HepG2 (cell line): ENCODE measurements around the gene PDGFRB. TPM values are rescaled to one million over a fixed set of nuclear protein-coding genes. Genes with fewer than 3 reads are reported as not detected.

Source experiments
- ADNP ChIP-seq: sonication (generic); formaldehyde crosslinking; IDR thresholded peaks from 2 replicates; pipeline ENCODE4 v1.4.0; 2020; ENCODE audit warnings: missing genetic modification reagents
- CBFB ChIP-seq: sonication (generic); formaldehyde crosslinking; IDR thresholded peaks from 2 replicates; pipeline ENCODE4 v1.4.0; 2020; ENCODE audit warnings: missing genetic modification reagents
- CCDC6 ChIP-seq: sonication (generic); formaldehyde crosslinking; IDR thresholded peaks from 2 replicates; pipeline ENCODE4 v1.8.1; 2022; ENCODE audit warnings: mild to moderate bottlenecking, missing genetic modification reagents, moderate library complexity
- HIC2 ChIP-seq: sonication (generic); formaldehyde crosslinking; IDR thresholded peaks from 2 replicates; pipeline ENCODE4 v1.9.0; 2022; ENCODE audit warnings: low read depth, missing genetic modification reagents
- HMG20B ChIP-seq: conservative IDR thresholded peaks from 2 replicates; pipeline ENCODE4 v1.6.1; 2016; ENCODE audit warnings: missing genetic modification reagents, missing compliant biosample characterization
- NR2F1 ChIP-seq, 2 experiments: fragments of 450-650 bp in 1 of 2; formaldehyde crosslinking in 1 of 2; IDR thresholded peaks; 2 replicates each; pipeline versions ENCODE4 v1.5.0 to v1.6.1; 2016 to 2020; ENCODE audit warnings: mild to moderate bottlenecking in 1 of 2, missing compliant biosample characterization in 1 of 2, missing genetic modification reagents in 1 of 2, moderate library complexity in 1 of 2
- NR2F6 ChIP-seq, 2 experiments: IDR thresholded peaks; 2 replicates each; pipeline ENCODE4 v1.6.1; 2016; ENCODE audit warnings: antibody characterized with exemption in 1 of 2, mild to moderate bottlenecking in 1 of 2
- RARA ChIP-seq: IDR thresholded peaks from 2 replicates; pipeline ENCODE4 v1.6.1; 2016; ENCODE audit warnings: missing genetic modification reagents, missing compliant biosample characterization
- TCF7 ChIP-seq: sonication (generic); IDR thresholded peaks from 2 replicates; pipeline ENCODE4 v1.6.1; 2016; ENCODE audit warnings: antibody characterized with exemption, low read depth
- ZNF274 ChIP-seq: sonication (generic); formaldehyde crosslinking; IDR thresholded peaks from 2 replicates; pipeline ENCODE4 v1.5.1; 2020; ENCODE audit warnings: mild to moderate bottlenecking, missing genetic modification reagents
- polyA plus RNA-seq, 8 experiments: library from polyadenylated mRNA; depleted of rRNA in 3 of 8; stranded (reverse) in 7 of 8; unstranded in 1 of 8; fragments of >200 nt; fragmentation: Illumina TruSeq in 4 of 8; extraction: Trizol in 4 of 8; gene quantifications; 2 replicates each; pipeline versions ENCODE4 v1.2.1 to v1.2.3, GENCODE V29; 2011 to 2016; ENCODE audit warnings: low read depth in 4 of 8, missing spikeins in 1 of 8, mixed read lengths in 1 of 8; ENCODE audit not compliant: insufficient read depth in 1 of 8
- total RNA-seq, 5 experiments: library from RNA; depleted of rRNA; stranded (reverse); fragments of >200 nt; fragmentation: Illumina TruSeq; extraction: Trizol; gene quantifications; 2 replicates each; pipeline ENCODE4 v1.2.3, GENCODE V29; 2016; ENCODE audit warnings: low read depth in 1 of 5
- TF ChIP-seq, protein P1 (sequence below): sonication (generic); formaldehyde crosslinking; IDR thresholded peaks from 2 replicates; pipeline ENCODE4 v1.5.1; 2020; ENCODE audit warnings: mild to moderate bottlenecking, missing genetic modification reagents, borderline replicate concordance
- TF ChIP-seq, protein P2 (sequence below): IDR thresholded peaks from 2 replicates; pipeline ENCODE4 v1.6.1; 2016
- TF ChIP-seq, protein P3 (sequence below): sonication (generic); formaldehyde crosslinking; IDR thresholded peaks from 2 replicates; pipeline ENCODE4 v1.5.1; 2020; ENCODE audit warnings: mild to moderate bottlenecking, missing genetic modification reagents, moderate library complexity
- TF ChIP-seq, protein P4 (sequence below): sonication (generic); formaldehyde crosslinking; IDR thresholded peaks from 2 replicates; pipeline ENCODE4 v1.4.0; 2020; ENCODE audit warnings: missing genetic modification reagents, borderline replicate concordance

Gene PDGFRB
- total and polyA plus RNA-seq, 2 of the 13 experiments (the other 11 are each of a cell fraction or from before 2014, with no cell fraction given): 4.0 to 21.0 TPM

DNA sequence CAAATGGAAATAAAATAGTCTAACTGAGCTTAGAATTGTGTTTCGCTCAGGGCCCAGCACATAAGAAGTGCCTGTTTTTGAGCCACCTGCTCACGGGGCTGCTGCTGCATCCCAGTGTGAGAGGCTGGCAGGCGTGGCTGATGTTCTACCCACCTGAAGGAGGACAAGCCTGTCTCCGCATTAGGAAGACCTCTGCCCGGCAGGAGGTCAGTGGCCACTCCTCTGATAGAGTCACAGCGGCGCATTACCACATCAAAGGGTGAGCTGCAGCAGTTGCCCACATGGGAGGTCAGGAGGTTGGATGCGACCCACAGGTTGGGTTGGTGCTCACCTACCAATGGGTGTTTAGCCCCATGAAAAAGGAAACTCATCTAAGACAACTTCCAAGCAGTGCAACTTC lies 30.5 kb upstream of the PDGFRB start (continued):
- TF ChIP-seq, protein P1, sequence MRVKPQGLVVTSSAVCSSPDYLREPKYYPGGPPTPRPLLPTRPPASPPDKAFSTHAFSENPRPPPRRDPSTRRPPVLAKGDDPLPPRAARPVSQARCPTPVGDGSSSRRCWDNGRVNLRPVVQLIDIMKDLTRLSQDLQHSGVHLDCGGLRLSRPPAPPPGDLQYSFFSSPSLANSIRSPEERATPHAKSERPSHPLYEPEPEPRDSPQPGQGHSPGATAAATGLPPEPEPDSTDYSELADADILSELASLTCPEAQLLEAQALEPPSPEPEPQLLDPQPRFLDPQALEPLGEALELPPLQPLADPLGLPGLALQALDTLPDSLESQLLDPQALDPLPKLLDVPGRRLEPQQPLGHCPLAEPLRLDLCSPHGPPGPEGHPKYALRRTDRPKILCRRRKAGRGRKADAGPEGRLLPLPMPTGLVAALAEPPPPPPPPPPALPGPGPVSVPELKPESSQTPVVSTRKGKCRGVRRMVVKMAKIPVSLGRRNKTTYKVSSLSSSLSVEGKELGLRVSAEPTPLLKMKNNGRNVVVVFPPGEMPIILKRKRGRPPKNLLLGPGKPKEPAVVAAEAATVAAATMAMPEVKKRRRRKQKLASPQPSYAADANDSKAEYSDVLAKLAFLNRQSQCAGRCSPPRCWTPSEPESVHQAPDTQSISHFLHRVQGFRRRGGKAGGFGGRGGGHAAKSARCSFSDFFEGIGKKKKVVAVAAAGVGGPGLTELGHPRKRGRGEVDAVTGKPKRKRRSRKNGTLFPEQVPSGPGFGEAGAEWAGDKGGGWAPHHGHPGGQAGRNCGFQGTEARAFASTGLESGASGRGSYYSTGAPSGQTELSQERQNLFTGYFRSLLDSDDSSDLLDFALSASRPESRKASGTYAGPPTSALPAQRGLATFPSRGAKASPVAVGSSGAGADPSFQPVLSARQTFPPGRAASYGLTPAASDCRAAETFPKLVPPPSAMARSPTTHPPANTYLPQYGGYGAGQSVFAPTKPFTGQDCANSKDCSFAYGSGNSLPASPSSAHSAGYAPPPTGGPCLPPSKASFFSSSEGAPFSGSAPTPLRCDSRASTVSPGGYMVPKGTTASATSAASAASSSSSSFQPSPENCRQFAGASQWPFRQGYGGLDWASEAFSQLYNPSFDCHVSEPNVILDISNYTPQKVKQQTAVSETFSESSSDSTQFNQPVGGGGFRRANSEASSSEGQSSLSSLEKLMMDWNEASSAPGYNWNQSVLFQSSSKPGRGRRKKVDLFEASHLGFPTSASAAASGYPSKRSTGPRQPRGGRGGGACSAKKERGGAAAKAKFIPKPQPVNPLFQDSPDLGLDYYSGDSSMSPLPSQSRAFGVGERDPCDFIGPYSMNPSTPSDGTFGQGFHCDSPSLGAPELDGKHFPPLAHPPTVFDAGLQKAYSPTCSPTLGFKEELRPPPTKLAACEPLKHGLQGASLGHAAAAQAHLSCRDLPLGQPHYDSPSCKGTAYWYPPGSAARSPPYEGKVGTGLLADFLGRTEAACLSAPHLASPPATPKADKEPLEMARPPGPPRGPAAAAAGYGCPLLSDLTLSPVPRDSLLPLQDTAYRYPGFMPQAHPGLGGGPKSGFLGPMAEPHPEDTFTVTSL: no peak
- peak; percentile 49; the same call in 1 of the 2 replicates for TF ChIP-seq RARA (CRISPR knock-in tag)
- TF ChIP-seq NR2F1 (CRISPR knock-in tag; IDR thresholded peaks at IDR 0.05): peak in 1 of 2 experiments; percentile 45; a peak in 1 of 4 replicates
- no peak for TF ChIP-seq CCDC6 (CRISPR knock-in tag)
- no peak for TF ChIP-seq ADNP (CRISPR knock-in tag)
- TF ChIP-seq, protein P2, sequence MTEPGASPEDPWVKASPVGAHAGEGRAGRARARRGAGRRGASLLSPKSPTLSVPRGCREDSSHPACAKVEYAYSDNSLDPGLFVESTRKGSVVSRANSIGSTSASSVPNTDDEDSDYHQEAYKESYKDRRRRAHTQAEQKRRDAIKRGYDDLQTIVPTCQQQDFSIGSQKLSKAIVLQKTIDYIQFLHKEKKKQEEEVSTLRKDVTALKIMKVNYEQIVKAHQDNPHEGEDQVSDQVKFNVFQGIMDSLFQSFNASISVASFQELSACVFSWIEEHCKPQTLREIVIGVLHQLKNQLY: no peak
- no peak for TF ChIP-seq HMG20B
- peak; percentile 53 for TF ChIP-seq NR2F6 (IDR thresholded peaks at IDR 0.05)
- peak; percentile 65 for TF ChIP-seq NR2F6 (CRISPR knock-in tag; IDR thresholded peaks at IDR 0.05)
- TF ChIP-seq ZNF274 (CRISPR knock-in tag): 0 out of 2 replicates have a peak, but pooled peaks have one; percentile 41
- peak; percentile 79 for TF ChIP-seq CBFB (CRISPR knock-in tag)
- TF ChIP-seq HIC2 (CRISPR knock-in tag): 0 out of 2 replicates have a peak, but pooled peaks have one; percentile 54
- TF ChIP-seq, protein P3, sequence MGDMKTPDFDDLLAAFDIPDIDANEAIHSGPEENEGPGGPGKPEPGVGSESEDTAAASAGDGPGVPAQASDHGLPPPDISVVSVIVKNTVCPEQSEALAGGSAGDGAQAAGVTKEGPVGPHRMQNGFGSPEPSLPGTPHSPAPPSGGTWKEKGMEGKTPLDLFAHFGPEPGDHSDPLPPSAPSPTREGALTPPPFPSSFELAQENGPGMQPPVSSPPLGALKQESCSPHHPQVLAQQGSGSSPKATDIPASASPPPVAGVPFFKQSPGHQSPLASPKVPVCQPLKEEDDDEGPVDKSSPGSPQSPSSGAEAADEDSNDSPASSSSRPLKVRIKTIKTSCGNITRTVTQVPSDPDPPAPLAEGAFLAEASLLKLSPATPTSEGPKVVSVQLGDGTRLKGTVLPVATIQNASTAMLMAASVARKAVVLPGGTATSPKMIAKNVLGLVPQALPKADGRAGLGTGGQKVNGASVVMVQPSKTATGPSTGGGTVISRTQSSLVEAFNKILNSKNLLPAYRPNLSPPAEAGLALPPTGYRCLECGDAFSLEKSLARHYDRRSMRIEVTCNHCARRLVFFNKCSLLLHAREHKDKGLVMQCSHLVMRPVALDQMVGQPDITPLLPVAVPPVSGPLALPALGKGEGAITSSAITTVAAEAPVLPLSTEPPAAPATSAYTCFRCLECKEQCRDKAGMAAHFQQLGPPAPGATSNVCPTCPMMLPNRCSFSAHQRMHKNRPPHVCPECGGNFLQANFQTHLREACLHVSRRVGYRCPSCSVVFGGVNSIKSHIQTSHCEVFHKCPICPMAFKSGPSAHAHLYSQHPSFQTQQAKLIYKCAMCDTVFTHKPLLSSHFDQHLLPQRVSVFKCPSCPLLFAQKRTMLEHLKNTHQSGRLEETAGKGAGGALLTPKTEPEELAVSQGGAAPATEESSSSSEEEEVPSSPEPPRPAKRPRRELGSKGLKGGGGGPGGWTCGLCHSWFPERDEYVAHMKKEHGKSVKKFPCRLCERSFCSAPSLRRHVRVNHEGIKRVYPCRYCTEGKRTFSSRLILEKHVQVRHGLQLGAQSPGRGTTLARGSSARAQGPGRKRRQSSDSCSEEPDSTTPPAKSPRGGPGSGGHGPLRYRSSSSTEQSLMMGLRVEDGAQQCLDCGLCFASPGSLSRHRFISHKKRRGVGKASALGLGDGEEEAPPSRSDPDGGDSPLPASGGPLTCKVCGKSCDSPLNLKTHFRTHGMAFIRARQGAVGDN (CRISPR knock-in tag): 0 out of 2 replicates have a peak, but pooled peaks have one; percentile 10
- TF ChIP-seq, protein P4, sequence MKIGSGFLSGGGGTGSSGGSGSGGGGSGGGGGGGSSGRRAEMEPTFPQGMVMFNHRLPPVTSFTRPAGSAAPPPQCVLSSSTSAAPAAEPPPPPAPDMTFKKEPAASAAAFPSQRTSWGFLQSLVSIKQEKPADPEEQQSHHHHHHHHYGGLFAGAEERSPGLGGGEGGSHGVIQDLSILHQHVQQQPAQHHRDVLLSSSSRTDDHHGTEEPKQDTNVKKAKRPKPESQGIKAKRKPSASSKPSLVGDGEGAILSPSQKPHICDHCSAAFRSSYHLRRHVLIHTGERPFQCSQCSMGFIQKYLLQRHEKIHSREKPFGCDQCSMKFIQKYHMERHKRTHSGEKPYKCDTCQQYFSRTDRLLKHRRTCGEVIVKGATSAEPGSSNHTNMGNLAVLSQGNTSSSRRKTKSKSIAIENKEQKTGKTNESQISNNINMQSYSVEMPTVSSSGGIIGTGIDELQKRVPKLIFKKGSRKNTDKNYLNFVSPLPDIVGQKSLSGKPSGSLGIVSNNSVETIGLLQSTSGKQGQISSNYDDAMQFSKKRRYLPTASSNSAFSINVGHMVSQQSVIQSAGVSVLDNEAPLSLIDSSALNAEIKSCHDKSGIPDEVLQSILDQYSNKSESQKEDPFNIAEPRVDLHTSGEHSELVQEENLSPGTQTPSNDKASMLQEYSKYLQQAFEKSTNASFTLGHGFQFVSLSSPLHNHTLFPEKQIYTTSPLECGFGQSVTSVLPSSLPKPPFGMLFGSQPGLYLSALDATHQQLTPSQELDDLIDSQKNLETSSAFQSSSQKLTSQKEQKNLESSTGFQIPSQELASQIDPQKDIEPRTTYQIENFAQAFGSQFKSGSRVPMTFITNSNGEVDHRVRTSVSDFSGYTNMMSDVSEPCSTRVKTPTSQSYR (CRISPR knock-in tag): no peak
- peak; percentile 67; the same call in 1 of the 2 replicates for TF ChIP-seq TCF7
